Measurements from ENCODE around the gene AKAP7.
A peak's percentile ranks its signal among the peaks of the same experiment; 100 is the strongest.

AKAP7 gene

GRCh38 chr6:131199568-131200272 is 64.5 kb downstream of the AKAP7 start:
- peak; percentile 90 for DNase-seq (ENCODE audit: low read depth, low spot score)

- no peak for DNase-seq (ENCODE audit: low read depth, low spot score)
These were observed 70.4 kb downstream of the AKAP7 start for GRCh38 chr6:131205481-131206244.

GRCh38 chr6:131206463-131207251 is 71.4 kb downstream of the AKAP7 start:
- no peak for DNase-seq (ENCODE audit: low read depth, low spot score)

- DNase-seq (ENCODE audit: low read depth, low spot score): no peak
These were observed 73.5 kb downstream of the AKAP7 start for GRCh38 chr6:131208787-131209186.

- DNase-seq (ENCODE audit: low read depth, low spot score): no peak
These were observed 75.2 kb downstream of the AKAP7 start for GRCh38 chr6:131210469-131210868.

- DNase-seq (ENCODE audit: low read depth, low spot score): no peak
These were observed 76.8 kb downstream of the AKAP7 start for GRCh38 chr6:131212024-131212423.

- no peak for DNase-seq (ENCODE audit: low read depth, low spot score)
These were observed 77.6 kb downstream of the AKAP7 start for GRCh38 chr6:131212913-131213312.

- DNase-seq (ENCODE audit: low read depth, low spot score): no peak
These were observed 78.3 kb downstream of the AKAP7 start for GRCh38 chr6:131213501-131213990.

- DNase-seq (ENCODE audit: low read depth, low spot score): no peak
These were observed 80.0 kb downstream of the AKAP7 start for GRCh38 chr6:131215219-131215618.

GRCh38 chr6:131216246-131216645 is 81.0 kb downstream of the AKAP7 start:
- DNase-seq (ENCODE audit: low read depth, low spot score): no peak

- DNase-seq (ENCODE audit: low read depth, low spot score): no peak
These were observed 87.5 kb downstream of the AKAP7 start for GRCh38 chr6:131222773-131223172.

- no peak for DNase-seq (ENCODE audit: low read depth, low spot score)
These were observed 88.1 kb downstream of the AKAP7 start for GRCh38 chr6:131223416-131223815.

GRCh38 chr6:131225127-131225526 is 89.9 kb downstream of the AKAP7 start:
- no peak for DNase-seq (ENCODE audit: low read depth, low spot score)

- no peak for DNase-seq (ENCODE audit: low read depth, low spot score)
These were observed 90.7 kb downstream of the AKAP7 start for GRCh38 chr6:131225959-131226358.

GRCh38 chr6:131226459-131227157 is 91.3 kb downstream of the AKAP7 start:
- DNase-seq (ENCODE audit: low read depth, low spot score): no peak

GRCh38 chr6:131227158-131227543 is 91.9 kb downstream of the AKAP7 start:
- DNase-seq (ENCODE audit: low read depth, low spot score): no peak

GRCh38 chr6:131231103-131231502 is 95.8 kb downstream of the AKAP7 start:
- DNase-seq (ENCODE audit: low read depth, low spot score): no peak

GRCh38 chr6:131231891-131232290 is 96.6 kb downstream of the AKAP7 start:
- DNase-seq (ENCODE audit: low read depth, low spot score): no peak

GRCh38 chr6:131244942-131245341 is 109.7 kb downstream of the AKAP7 start:
- no peak for DNase-seq (ENCODE audit: low read depth, low spot score)

GRCh38 chr6:131250122-131250521 is 114.9 kb downstream of the AKAP7 start:
- peak; percentile 58 for DNase-seq (ENCODE audit: low read depth, low spot score)

GRCh38 chr6:131250936-131251335 is 115.7 kb downstream of the AKAP7 start:
- no peak for DNase-seq (ENCODE audit: low read depth, low spot score)
